PC-3 (cell line): ENCODE measurements around the gene CDH4.

ENCODE experiments used
- EZH2 ChIP-seq: fragments of 300-600 bp; sonication (generic); IDR thresholded peaks from one replicate; pipeline ENCODE4 v1.6.1; 2017; ENCODE audit warnings: antibody characterized with exemption, mild to moderate bottlenecking, low read length; ENCODE audit not compliant: unreplicated experiment
- TF ChIP-seq, protein P1 (sequence below): fragments of 300-600 bp; sonication (generic); conservative IDR thresholded peaks from 2 replicates; pipeline ENCODE4 v1.5.1; 2017; ENCODE audit warnings: antibody characterized with exemption, low read depth, mild to moderate bottlenecking, low read length

DNA sequence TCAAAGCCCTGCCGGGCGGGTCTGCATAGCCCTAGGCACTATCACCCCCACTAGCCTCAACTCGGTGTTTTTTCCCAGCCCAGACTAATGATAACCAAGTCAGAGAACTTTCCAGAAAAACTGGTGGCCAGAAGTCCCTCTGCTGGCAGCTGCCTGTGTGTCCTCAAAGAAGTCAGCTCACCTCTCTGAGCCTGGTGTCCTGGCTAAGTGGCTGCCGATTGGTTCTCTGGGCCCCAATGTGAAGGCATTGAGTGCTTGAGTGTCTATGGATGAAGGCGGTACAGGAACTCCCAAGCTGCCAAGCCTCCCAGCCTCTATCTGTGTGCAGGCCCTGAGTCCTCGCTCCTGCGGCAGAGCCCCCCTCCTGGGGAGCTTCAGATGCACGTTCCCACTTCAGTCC is 458.0 kb downstream of the CDH4 start:
- TF ChIP-seq, protein P1, sequence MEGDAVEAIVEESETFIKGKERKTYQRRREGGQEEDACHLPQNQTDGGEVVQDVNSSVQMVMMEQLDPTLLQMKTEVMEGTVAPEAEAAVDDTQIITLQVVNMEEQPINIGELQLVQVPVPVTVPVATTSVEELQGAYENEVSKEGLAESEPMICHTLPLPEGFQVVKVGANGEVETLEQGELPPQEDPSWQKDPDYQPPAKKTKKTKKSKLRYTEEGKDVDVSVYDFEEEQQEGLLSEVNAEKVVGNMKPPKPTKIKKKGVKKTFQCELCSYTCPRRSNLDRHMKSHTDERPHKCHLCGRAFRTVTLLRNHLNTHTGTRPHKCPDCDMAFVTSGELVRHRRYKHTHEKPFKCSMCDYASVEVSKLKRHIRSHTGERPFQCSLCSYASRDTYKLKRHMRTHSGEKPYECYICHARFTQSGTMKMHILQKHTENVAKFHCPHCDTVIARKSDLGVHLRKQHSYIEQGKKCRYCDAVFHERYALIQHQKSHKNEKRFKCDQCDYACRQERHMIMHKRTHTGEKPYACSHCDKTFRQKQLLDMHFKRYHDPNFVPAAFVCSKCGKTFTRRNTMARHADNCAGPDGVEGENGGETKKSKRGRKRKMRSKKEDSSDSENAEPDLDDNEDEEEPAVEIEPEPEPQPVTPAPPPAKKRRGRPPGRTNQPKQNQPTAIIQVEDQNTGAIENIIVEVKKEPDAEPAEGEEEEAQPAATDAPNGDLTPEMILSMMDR = no peak
- no peak for TF ChIP-seq EZH2
